ENCODE data around the gene PACSIN2.

DNA sequence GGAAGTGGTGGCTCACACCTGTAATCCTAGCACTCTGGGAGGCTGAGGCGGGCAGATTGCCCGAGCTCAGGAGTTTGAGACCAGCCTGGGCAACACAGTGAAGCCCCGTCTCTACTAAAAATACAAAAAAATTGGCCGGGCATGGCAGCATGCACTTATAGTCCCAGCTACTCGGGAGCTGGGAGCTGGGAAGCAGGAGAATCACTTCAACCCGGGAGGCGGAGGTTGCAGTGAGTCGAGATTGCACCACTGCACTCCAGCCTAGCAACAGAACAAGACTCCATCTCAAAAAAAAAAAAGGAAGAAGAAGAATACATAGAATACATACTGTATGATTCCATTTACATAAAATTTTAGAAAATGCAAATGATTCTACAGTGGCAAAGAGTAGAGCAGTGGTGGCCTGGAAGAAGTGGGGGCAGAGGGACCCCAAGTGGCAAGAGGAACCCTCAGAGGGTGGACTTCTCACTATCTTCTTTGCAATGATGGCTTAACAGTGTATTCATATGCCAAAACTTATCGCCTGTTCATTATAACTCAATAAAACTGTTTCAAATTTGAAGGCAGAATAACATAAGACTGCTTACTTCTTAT, 22.0 kb downstream of the PACSIN2 start:
- TF ChIP-seq EZH2phosphoT487 (IDR thresholded peaks at IDR 0.05; ENCODE audit: low read length) = no peak
- no peak for TF ChIP-seq EZH2 (optimal IDR thresholded peaks at IDR 0.05; ENCODE audit: low read depth, low read length)

All from MM.1S (cell line).